Right lobe of liver (tissue), 6 donors: ENCODE measurements around the gene GLDN. TPM values are rescaled to one million over a fixed set of nuclear protein-coding genes. Genes with fewer than 3 reads are reported as not detected.

ENCODE experiments used
- ATAC-seq, 4 donors: fragments of 200-7000 bp; cut with Tn5 transposase; one replicate each; pipeline ENCODE4 v1.9.1; 2020; ENCODE audit warnings: mild to moderate bottlenecking in 4 of 4, moderate library complexity in 4 of 4
- DNase-seq, 3 donors: peaks; one replicate each; pipeline ENCODE4 v3.0.0-alpha.2; 2020
- H3K27ac ChIP-seq, 3 donors: fragments of 200-600 bp; one replicate each; pipeline ENCODE4 v1.8.0; 2022
- H3K27me3 ChIP-seq, 2 donors: fragments of 200-600 bp; one replicate each; pipeline ENCODE4 v1.8.0; 2022
- H3K36me3 ChIP-seq, 4 donors: fragments of 200-600 bp; sonication (generic) in 1 of 4; one replicate each; pipeline versions ENCODE4 v1.5.1 to v1.8.0; 2017 to 2022; ENCODE audit warnings: control low read depth in 1 of 4
- H3K4me1 ChIP-seq, 4 donors: fragments of 200-600 bp; sonication (generic) in 1 of 4; one replicate each; pipeline versions ENCODE4 v1.5.1 to v1.8.0; 2017 to 2022; ENCODE audit warnings: control low read depth in 1 of 4
- H3K4me3 ChIP-seq, 3 donors: fragments of 200-600 bp; one replicate each; pipeline ENCODE4 v1.8.0; 2022
- H3K9me3 ChIP-seq, 4 donors: fragments of 200-600 bp; sonication (generic) in 1 of 4; one replicate each; pipeline versions ENCODE4 v1.5.1 to v1.8.0; 2017 to 2022; ENCODE audit warnings: control low read depth in 1 of 4
- CTCF ChIP-seq, 4 donors: fragments of 200-600 bp in 3 of 4; fragments of 450-650 bp in 1 of 4; IDR thresholded peaks; one replicate each; pipeline versions ENCODE4 v1.5.1 to v1.8.0; 2016 to 2022; ENCODE audit warnings: antibody characterized with exemption in 4 of 4, mild to moderate bottlenecking in 2 of 4
- POLR2A ChIP-seq: fragments of 450-650 bp; IDR thresholded peaks from one replicate; pipeline ENCODE4 v1.6.1; 2017; ENCODE audit warnings: antibody characterized with exemption, mild to moderate bottlenecking
- WGBS: methylation state at CpG from one replicate; pipeline ENCODE4 v1.1.6; 2018; ENCODE audit warnings: low coverage, low lambda C conversion rate; ENCODE audit not compliant: insufficient coverage; ENCODE audit errors: missing lambda C conversion rate; 5-methylcytosine and 5-hydroxymethylcytosine counted together
- intact Hi-C, 2 donors: fragments of 100-400 bp; cut with DNase I; formaldehyde crosslinking; loops; one replicate each; pipeline versions ENCODE4 v1.11.2 to v1.14.1; 2022
- total RNA-seq, 6 experiments: library from RNA; depleted of rRNA in 2 of 6; stranded (reverse); fragments of >200 nt in 2 of 6; fragmentation: NEBNext Ultra II Directional in 3 of 6; extraction: Animal tissue kit (Norgen Biotek cat#: 25700) in 3 of 6; gene quantifications; one replicate each; pipeline versions ENCODE4 v1.1.0 to v1.2.4, GENCODE V29; 2016 to 2023
- donor health status: DM: no; HTN: yes; CAD: no.
- donor health status: DM: no; HTN: no; CAD: no.
- donor health status: DM: no; HTN: no; CAD: no.
- donor health status: DM: no; HTN: yes; CAD: no.
- donor health status: DM: no; HTN: yes; CAD: no.

GLDN gene
- total RNA-seq, 6 experiments from 2014 or later = 0.18 to 0.81 (median 0.43) TPM

GRCh38 chr15:51314391-51315337 lies 26.8 kb upstream of the GLDN start:
- Histone ChIP-seq H3K27ac (no peak overlapping the region), H3K27me3 (no peaks in the 10 kb centered on the region), H3K9me3 (no peaks in the 10 kb centered on the region), H3K4me3 (no peak overlapping the region), H3K36me3 (no peaks in the 10 kb centered on the region), H3K4me1 (no peaks in the 10 kb centered on the region)
- TF ChIP-seq CTCF (IDR thresholded peaks at IDR 0.05) (no peak), POLR2A (no peak)
- no peak for ATAC-seq
- 61% methylated on average over 9 of the region's 10 CpGs for WGBS
- no peak for DNase-seq
- intact Hi-C loops = no loop called here

- ATAC-seq (no peak), DNase-seq (no peak)
- intact Hi-C loops = no loop called here
- WGBS = 51% methylated on average over 7 of the region's 7 CpGs
- Histone ChIP-seq H3K36me3 (no peaks in the 10 kb centered on the region), H3K27me3 (no peaks in the 10 kb centered on the region), H3K27ac (no peak overlapping the region), H3K4me1 (no peaks in the 10 kb centered on the region), H3K9me3 (no peaks in the 10 kb centered on the region), H3K4me3 (no peak overlapping the region)
- TF ChIP-seq CTCF (IDR thresholded peaks at IDR 0.05) (no peak), POLR2A (no peak)
These were observed 25.7 kb upstream of the GLDN start for GRCh38 chr15:51315726-51316125.

- Histone ChIP-seq H3K27me3 (no peaks in the 10 kb centered on the region), H3K27ac (no peak overlapping the region), H3K36me3 (no peaks in the 10 kb centered on the region), H3K9me3 (no peaks in the 10 kb centered on the region), H3K4me3 (no peak overlapping the region), H3K4me1 (no peaks in the 10 kb centered on the region)
- intact Hi-C loops = no loop called here
- TF ChIP-seq POLR2A = no peak
- TF ChIP-seq CTCF (IDR thresholded peaks at IDR 0.05) = no peak
- DNase-seq (no peak), ATAC-seq (no peak)
- WGBS = no CpG with 5 or more reads among the region's 1 CpG
These were observed 24.8 kb upstream of the GLDN start for GRCh38 chr15:51316636-51317035.

GRCh38 chr15:51318382-51319150 lies 22.9 kb upstream of the GLDN start:
- DNase-seq = no peak
- no peak for TF ChIP-seq CTCF (IDR thresholded peaks at IDR 0.05)
- no peak for TF ChIP-seq POLR2A
- Histone ChIP-seq H3K36me3 (no peaks in the 10 kb centered on the region), H3K27me3 (no peaks in the 10 kb centered on the region), H3K9me3 (no peaks in the 10 kb centered on the region), H3K4me3 (no peak overlapping the region), H3K27ac (no peak overlapping the region), H3K4me1 (no peaks in the 10 kb centered on the region)
- 30% methylated on average over 7 of the region's 7 CpGs for WGBS
- ATAC-seq = no peak
- intact Hi-C loops = no loop called here
